GM23248 (cell line): Measurements from ENCODE around the gene POLR1A. TPM values are rescaled to one million over a fixed set of nuclear protein-coding genes. Genes with fewer than 3 reads are reported as not detected.

Source experiments
- DNase-seq: peaks from one replicate; pipeline ENCODE4 v3.0.0-alpha.2; 2015
- H2AFZ ChIP-seq: fragments of 200-600 bp; sonication (generic); 2 replicates; pipeline ENCODE4 v1.6.1; 2016; ENCODE audit warnings: antibody characterized with exemption
- H3F3A ChIP-seq: fragments of 200-600 bp; sonication (generic); 2 replicates; pipeline ENCODE4 v1.6.1; 2016; ENCODE audit warnings: mild to moderate bottlenecking, antibody characterized with exemption, mixed run types; ENCODE audit not compliant: insufficient read depth
- H3K27ac ChIP-seq: fragments of 200-600 bp; sonication (generic); 2 replicates; pipeline ENCODE4 v1.5.1; 2016; ENCODE audit warnings: mild to moderate bottlenecking
- H3K27me3 ChIP-seq: fragments of 200-600 bp; sonication (generic); replicated peaks from 2 replicates; pipeline ENCODE4 v1.6.1; 2016; ENCODE audit warnings: mild to moderate bottlenecking; ENCODE audit not compliant: insufficient read depth
- H3K36me3 ChIP-seq: fragments of 200-600 bp; sonication (generic); 2 replicates; pipeline ENCODE4 v1.6.1; 2016; ENCODE audit warnings: low read depth, mild to moderate bottlenecking
- H3K4me1 ChIP-seq: fragments of 200-600 bp; sonication (generic); 2 replicates; pipeline ENCODE4 v1.6.1; 2016; ENCODE audit warnings: mild to moderate bottlenecking; ENCODE audit not compliant: insufficient read depth
- H3K4me2 ChIP-seq: fragments of 200-600 bp; sonication (generic); one replicate; pipeline ENCODE4 v1.6.1; 2016; ENCODE audit warnings: mild to moderate bottlenecking; ENCODE audit not compliant: unreplicated experiment
- H3K4me3 ChIP-seq: fragments of 200-600 bp; sonication (generic); 2 replicates; pipeline ENCODE4 v1.5.1; 2016; ENCODE audit warnings: mild to moderate bottlenecking
- H3K79me2 ChIP-seq: fragments of 200-600 bp; sonication (generic); 2 replicates; pipeline ENCODE4 v1.6.1; 2016; ENCODE audit warnings: mild to moderate bottlenecking; ENCODE audit not compliant: insufficient read depth
- H3K9ac ChIP-seq: fragments of 200-600 bp; sonication (generic); 2 replicates; pipeline ENCODE4 v1.6.1; 2016; ENCODE audit warnings: mild to moderate bottlenecking
- H3K9me2 ChIP-seq: fragments of 200-600 bp; sonication (generic); 2 replicates; pipeline ENCODE4 v1.6.1; 2016; ENCODE audit warnings: mixed run types, mild to moderate bottlenecking, moderate library complexity; ENCODE audit not compliant: insufficient read depth
- H3K9me3 ChIP-seq: fragments of 200-600 bp; sonication (generic); one replicate; pipeline ENCODE4 v1.6.1; 2017; ENCODE audit warnings: low read depth
- H4K20me1 ChIP-seq: fragments of 200-600 bp; sonication (generic); 2 replicates; pipeline ENCODE4 v1.6.0; 2016; ENCODE audit not compliant: insufficient read depth
- EZH2 ChIP-seq: fragments of 200-600 bp; sonication (generic); IDR thresholded peaks from 2 replicates; pipeline ENCODE4 v1.6.1; 2018; ENCODE audit warnings: antibody characterized with exemption, mild to moderate bottlenecking; ENCODE audit not compliant: insufficient read depth, poor library complexity, severe bottlenecking
- EZH2phosphoT487 ChIP-seq: fragments of 200-600 bp; sonication (generic); IDR thresholded peaks from 2 replicates; pipeline ENCODE4 v1.6.1; 2018; ENCODE audit warnings: antibody characterized with exemption, moderate library complexity, mild to moderate bottlenecking, low read depth; ENCODE audit not compliant: insufficient read depth
- WGBS, 2 experiments: methylation state at CpG; one replicate each; pipeline ENCODE4 v1.1.6; 2015 to 2017; ENCODE audit warnings: low lambda C conversion rate in 2 of 2, low coverage in 1 of 2; ENCODE audit errors: missing lambda C conversion rate in 2 of 2; 5-methylcytosine and 5-hydroxymethylcytosine counted together
- in situ Hi-C: fragments of 300-500 bp; cut with MboI; formaldehyde crosslinking; loops from 2 replicates; pipeline ENCODE4 v1.15.0; 2020
- polyA plus RNA-seq: library from polyadenylated mRNA; unstranded; fragments of >200 nt; fragmentation: Nextera tagmentation; extraction: Ambion mirVana; gene quantifications from 2 replicates; pipeline ENCODE4 v1.2.1, GENCODE V29; 2016
- total RNA-seq: library from RNA; depleted of rRNA; stranded (reverse); fragments of >200 nt; shearing (Covaris generic); gene quantifications from 2 replicates; pipeline ENCODE4 v1.2.3, GENCODE V29; 2014

The POLR1A gene
- total and polyA plus RNA-seq, 2 experiments from 2014 or later: 8.9 to 13.0 TPM

GRCh38 chr2:86033751-86034692 is 71.7 kb downstream of the POLR1A start:
- WGBS, 2 experiments: 94 to 97% methylated on average over 20 of the region's 20 CpGs
- no peaks in the 10 kb centered on the region for H4K20me1 ChIP-seq
- H3F3A ChIP-seq: peaks cover 22% of the 10 kb centered on the region
- no peak for DNase-seq
- H3K9ac ChIP-seq: no peak overlapping the region
- H3K79me2 ChIP-seq: no peaks in the 10 kb centered on the region
- no peaks in the 10 kb centered on the region for H3K27me3 ChIP-seq
- H3K9me2 ChIP-seq: no peaks in the 10 kb centered on the region
- in situ Hi-C loops: no loop called here
- no peak overlapping the region for H3K4me3 ChIP-seq
- H3K4me2 ChIP-seq: no peak overlapping the region
- no peaks in the 10 kb centered on the region for H3K9me3 ChIP-seq
- H3K27ac ChIP-seq: no peak overlapping the region
- H2AFZ ChIP-seq: no peak overlapping the region
- 0 out of 2 replicates have a peak, but pooled peaks cover 8% of the 10 kb centered on the region for H3K36me3 ChIP-seq
- TF ChIP-seq EZH2 (no peak), EZH2phosphoT487 (no peak)
- peaks cover 36% of the 10 kb centered on the region for H3K4me1 ChIP-seq

- 92 to 94% methylated on average over 11 of the region's 11 CpGs for WGBS, 2 experiments
- H3K9me3 ChIP-seq: no peaks in the 10 kb centered on the region
- peaks cover 27% of the 10 kb centered on the region for H3K4me1 ChIP-seq
- H3K4me3 ChIP-seq: no peak overlapping the region
- no peak overlapping the region for H3K27ac ChIP-seq
- H2AFZ ChIP-seq: no peak overlapping the region
- H3K9ac ChIP-seq: no peak overlapping the region
- H3F3A ChIP-seq: peaks cover 13% of the 10 kb centered on the region
- H3K36me3 ChIP-seq: 0 out of 2 replicates have a peak, but pooled peaks cover 8% of the 10 kb centered on the region
- in situ Hi-C loops: no loop called here
- no peaks in the 10 kb centered on the region for H3K79me2 ChIP-seq
- H3K27me3 ChIP-seq: no peaks in the 10 kb centered on the region
- no peak for TF ChIP-seq EZH2phosphoT487
- no peak for TF ChIP-seq EZH2
- no peaks in the 10 kb centered on the region for H3K9me2 ChIP-seq
- no peak overlapping the region for H3K4me2 ChIP-seq
- H4K20me1 ChIP-seq: no peaks in the 10 kb centered on the region
- no peak for DNase-seq
Measured at GRCh38 chr2:86032861-86033595, 72.7 kb downstream of the POLR1A start.

- no peaks in the 10 kb centered on the region for H4K20me1 ChIP-seq
- 94 to 95% methylated on average over 4 of the region's 4 CpGs for WGBS, 2 experiments
- H3K4me1 ChIP-seq: peaks cover 14% of the 10 kb centered on the region
- no peak overlapping the region for H3K9ac ChIP-seq
- no peak overlapping the region for H3K4me3 ChIP-seq
- H3K9me3 ChIP-seq: no peaks in the 10 kb centered on the region
- TF ChIP-seq EZH2phosphoT487 (no peak), EZH2 (no peak)
- no peaks in the 10 kb centered on the region for H3K27me3 ChIP-seq
- H3K4me2 ChIP-seq: no peak overlapping the region
- no peak overlapping the region for H2AFZ ChIP-seq
- H3K79me2 ChIP-seq: no peaks in the 10 kb centered on the region
- H3K27ac ChIP-seq: no peak overlapping the region
- DNase-seq: no peak
- in situ Hi-C loops: no loop called here
- H3K36me3 ChIP-seq: 0 out of 2 replicates have a peak, but pooled peaks cover 8% of the 10 kb centered on the region
- peaks cover under 1% of the 10 kb centered on the region; the same call in 1 of the 2 replicates for H3F3A ChIP-seq
- H3K9me2 ChIP-seq: no peaks in the 10 kb centered on the region
Measured at GRCh38 chr2:86031606-86032005, 74.1 kb downstream of the POLR1A start.

GRCh38 chr2:86031151-86031550 is 74.5 kb downstream of the POLR1A start:
- Histone ChIP-seq H3K4me3 (no peak overlapping the region), H3K9me2 (no peaks in the 10 kb centered on the region), H3F3A (no peaks in the 10 kb centered on the region), H3K27ac (no peak overlapping the region), H3K9ac (no peak overlapping the region), H2AFZ (no peak overlapping the region), H4K20me1 (no peaks in the 10 kb centered on the region), H3K79me2 (no peaks in the 10 kb centered on the region), H3K4me1 (peaks cover 9% of the 10 kb centered on the region), H3K27me3 (no peaks in the 10 kb centered on the region), H3K4me2 (no peak overlapping the region), H3K36me3 (0 out of 2 replicates have a peak, but pooled peaks cover 8% of the 10 kb centered on the region), H3K9me3 (no peaks in the 10 kb centered on the region)
- DNase-seq: no peak
- WGBS, 2 experiments: 98% methylated on average over 6 to 14 of the region's 14 CpGs
- TF ChIP-seq EZH2phosphoT487 (no peak), EZH2 (no peak)
- in situ Hi-C loops: no loop called here
